ENCODE results near the gene ALLC.

DNA sequence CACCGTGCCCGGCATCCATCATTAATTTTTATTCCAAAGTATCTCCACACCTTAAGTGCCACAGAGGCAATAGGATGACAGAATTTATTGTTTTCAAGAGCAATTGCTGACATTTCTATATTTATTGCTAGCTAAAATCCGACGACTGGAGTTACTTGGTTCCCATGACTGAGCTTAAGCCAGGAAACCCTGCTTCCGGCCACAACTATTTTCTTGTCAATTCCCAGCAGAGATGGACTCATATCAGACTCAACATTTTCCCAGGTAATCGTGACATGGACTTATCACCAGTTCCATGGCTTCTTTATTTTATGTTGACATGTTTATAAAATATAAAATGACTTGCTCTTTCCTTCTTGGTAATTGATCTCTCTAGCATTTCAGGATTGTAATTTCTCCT, 24.8 kb downstream of the ALLC start:
- TF ChIP-seq CTCF (IDR thresholded peaks at IDR 0.05), result no peak
- no peak for TF ChIP-seq POLR2AphosphoS5 (IDR thresholded peaks at IDR 0.05)
